ENCODE measurements around the gene MORN1. TPM values are rescaled to one million over a fixed set of nuclear protein-coding genes. Genes with fewer than 3 reads are reported as not detected.

The MORN1 gene
- total RNA-seq, 6 experiments from 2014 or later: 5.3 to 8.9 (median 6.9) TPM

GRCh38 chr1:2326524-2326923 lies 64.8 kb downstream of the MORN1 start:
- no peak overlapping the region for H3K27ac Mint-ChIP-seq
- H3K4me3 Mint-ChIP-seq: no peak overlapping the region
- H3K9me3 Mint-ChIP-seq: no peaks in the 10 kb centered on the region
- TF ChIP-seq CTCF (IDR thresholded peaks at IDR 0.05): no peak
- no peaks in the 10 kb centered on the region; the same call in 1 of the 2 replicates for H3K36me3 Mint-ChIP-seq (ENCODE audit: low read depth)
- no peak for DNase-seq
- peaks cover 15% of the 10 kb centered on the region for H3K4me1 Mint-ChIP-seq (ENCODE audit: low read depth)
- H3K27me3 Mint-ChIP-seq (ENCODE audit: insufficient read depth): peaks cover 8% of the 10 kb centered on the region

- H3K4me3 Mint-ChIP-seq: no peak overlapping the region
- no peak for DNase-seq
- H3K27me3 Mint-ChIP-seq (ENCODE audit: insufficient read depth): peaks cover 8% of the 10 kb centered on the region
- no peak overlapping the region for H3K27ac Mint-ChIP-seq
- H3K36me3 Mint-ChIP-seq (ENCODE audit: low read depth): no peaks in the 10 kb centered on the region; the same call in 1 of the 2 replicates
- TF ChIP-seq CTCF (IDR thresholded peaks at IDR 0.05): no peak
- H3K4me1 Mint-ChIP-seq (ENCODE audit: low read depth): peaks cover 6% of the 10 kb centered on the region; the same call in 1 of the 2 replicates
- no peaks in the 10 kb centered on the region for H3K9me3 Mint-ChIP-seq
Observed at GRCh38 chr1:2324553-2325366, 66.6 kb downstream of the MORN1 start.

- DNase-seq: no peak
- TF ChIP-seq CTCF (IDR thresholded peaks at IDR 0.05): no peak
- Mint-ChIP-seq H3K4me1 (ENCODE audit: low read depth) (peaks cover 6% of the 10 kb centered on the region; the same call in 1 of the 2 replicates), H3K27ac (no peak overlapping the region), H3K27me3 (ENCODE audit: insufficient read depth) (peaks cover 8% of the 10 kb centered on the region), H3K9me3 (no peaks in the 10 kb centered on the region), H3K4me3 (no peak overlapping the region), H3K36me3 (ENCODE audit: low read depth) (no peaks in the 10 kb centered on the region; the same call in 1 of the 2 replicates)
Observed at GRCh38 chr1:2323451-2323974, 67.8 kb downstream of the MORN1 start.

GRCh38 chr1:2322581-2323211 lies 68.7 kb downstream of the MORN1 start:
- no peak for TF ChIP-seq CTCF (IDR thresholded peaks at IDR 0.05)
- Mint-ChIP-seq H3K27me3 (ENCODE audit: insufficient read depth) (peaks cover 8% of the 10 kb centered on the region), H3K9me3 (no peaks in the 10 kb centered on the region), H3K36me3 (ENCODE audit: low read depth) (no peaks in the 10 kb centered on the region; the same call in 1 of the 2 replicates), H3K27ac (peak overlapping the region; percentile 73; the same call in 1 of the 2 replicates), H3K4me1 (ENCODE audit: low read depth) (peaks cover 6% of the 10 kb centered on the region; the same call in 1 of the 2 replicates), H3K4me3 (no peak overlapping the region)
- DNase-seq: no peak

- Mint-ChIP-seq H3K27me3 (ENCODE audit: insufficient read depth) (peaks cover 8% of the 10 kb centered on the region), H3K27ac (peak overlapping the region; percentile 73), H3K36me3 (ENCODE audit: low read depth) (no peaks in the 10 kb centered on the region; the same call in 1 of the 2 replicates), H3K4me1 (ENCODE audit: low read depth) (peaks cover 6% of the 10 kb centered on the region; the same call in 1 of the 2 replicates), H3K9me3 (no peaks in the 10 kb centered on the region), H3K4me3 (peak overlapping the region; percentile 45)
- peak; percentile 29 for TF ChIP-seq CTCF (IDR thresholded peaks at IDR 0.05)
- peak; percentile 87 for DNase-seq
Observed at GRCh38 chr1:2322065-2322571, 69.2 kb downstream of the MORN1 start.
